Measurements from ENCODE around the gene MACROD2.

Gene MACROD2

DNA sequence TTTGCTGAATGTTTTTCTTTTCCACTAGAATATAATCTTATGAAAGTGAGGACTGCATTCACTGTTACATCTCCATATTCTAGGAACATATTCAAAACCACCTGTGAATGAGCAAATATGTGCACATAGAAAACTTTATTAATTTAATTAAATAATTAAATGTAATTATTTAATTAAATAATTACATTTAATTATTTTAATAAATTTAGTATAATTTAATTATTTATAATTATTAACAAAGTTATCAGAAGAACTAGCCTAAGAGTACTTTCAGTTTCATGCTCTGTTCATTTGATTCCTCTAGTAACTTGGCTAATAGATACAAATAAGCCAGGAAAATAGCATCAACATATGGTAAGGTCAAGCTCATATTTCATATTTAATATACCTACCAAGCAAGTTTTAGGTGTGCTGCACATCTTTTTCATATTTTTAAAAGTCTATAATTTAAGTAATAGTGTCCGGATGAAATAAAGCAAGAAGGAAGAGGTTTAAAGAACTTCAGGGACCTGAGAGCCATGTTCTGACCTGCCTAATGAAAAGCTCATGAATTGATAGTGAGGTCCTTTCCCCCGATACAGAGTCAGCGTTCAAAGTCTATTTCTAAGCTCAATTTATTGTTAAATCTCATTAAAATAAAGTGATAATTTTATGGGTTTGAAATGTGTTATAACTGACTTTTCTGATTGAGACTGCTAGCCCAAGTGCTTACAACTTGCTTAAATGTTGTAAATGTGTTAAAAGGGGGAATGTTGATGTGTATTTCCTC is 703.5 kb downstream of the MACROD2 start:
- DNase-seq (ENCODE audit: low read depth in 3 of 3, low spot score in 1 of 3): no peak

DNA sequence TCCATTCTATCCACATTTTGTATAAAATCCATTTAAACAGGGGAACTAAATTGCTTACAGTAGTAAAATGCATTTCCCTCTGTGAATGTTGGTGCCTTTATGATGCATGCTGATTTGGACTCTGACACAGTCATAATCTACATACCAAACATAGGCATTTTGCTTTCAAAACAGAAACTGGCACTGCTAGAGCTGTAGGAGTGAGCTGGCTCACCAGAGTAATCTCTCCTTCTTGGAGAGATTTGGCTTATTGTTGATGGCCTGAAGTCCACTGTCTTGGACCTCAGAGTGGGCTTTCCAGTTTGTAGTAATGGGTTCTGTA is 705.3 kb downstream of the MACROD2 start:
- no peak for DNase-seq (ENCODE audit: low read depth in 3 of 3, low spot score in 1 of 3)

DNA sequence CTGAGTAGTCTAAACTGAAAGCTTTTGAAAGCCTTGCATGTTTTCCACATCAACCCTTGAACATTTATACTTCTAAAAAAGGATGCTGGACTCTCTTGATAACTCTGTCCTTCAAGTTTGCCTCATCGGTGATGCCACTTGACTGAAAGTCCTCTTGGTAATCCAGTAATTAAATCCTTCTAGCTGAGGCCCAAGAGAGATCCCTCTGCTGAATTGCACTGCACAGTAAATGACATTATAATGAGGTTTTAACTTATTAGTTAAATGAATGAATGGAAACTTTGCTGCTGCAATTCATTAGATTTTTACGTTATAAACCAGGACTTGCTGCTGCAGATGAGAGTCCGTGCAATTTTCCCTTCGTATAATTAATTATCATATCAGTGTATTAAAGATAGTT is 706.0 kb downstream of the MACROD2 start:
- no peak for DNase-seq (ENCODE audit: low read depth in 3 of 3, low spot score in 1 of 3)

DNA sequence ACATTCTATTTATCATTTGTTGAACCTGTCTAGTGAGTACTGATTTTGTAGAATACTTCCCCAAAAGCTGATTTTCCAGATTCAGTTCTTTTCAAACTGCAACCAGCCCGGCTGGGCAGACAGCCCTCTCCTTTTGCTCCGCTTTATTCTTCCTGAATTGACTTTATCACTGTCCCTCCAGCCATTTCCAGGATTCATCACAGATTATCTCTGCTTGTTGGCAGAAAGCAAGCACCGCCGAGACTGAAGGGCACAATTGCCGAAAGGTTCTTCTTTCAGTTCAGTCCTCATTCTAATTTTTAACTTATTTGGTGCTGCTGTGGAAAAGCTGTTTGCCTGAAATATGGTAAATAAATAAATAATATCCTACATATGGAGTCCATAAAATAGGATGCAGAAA is 711.2 kb downstream of the MACROD2 start:
- DNase-seq (ENCODE audit: low read depth in 3 of 3, low spot score in 1 of 3): no peak

DNA sequence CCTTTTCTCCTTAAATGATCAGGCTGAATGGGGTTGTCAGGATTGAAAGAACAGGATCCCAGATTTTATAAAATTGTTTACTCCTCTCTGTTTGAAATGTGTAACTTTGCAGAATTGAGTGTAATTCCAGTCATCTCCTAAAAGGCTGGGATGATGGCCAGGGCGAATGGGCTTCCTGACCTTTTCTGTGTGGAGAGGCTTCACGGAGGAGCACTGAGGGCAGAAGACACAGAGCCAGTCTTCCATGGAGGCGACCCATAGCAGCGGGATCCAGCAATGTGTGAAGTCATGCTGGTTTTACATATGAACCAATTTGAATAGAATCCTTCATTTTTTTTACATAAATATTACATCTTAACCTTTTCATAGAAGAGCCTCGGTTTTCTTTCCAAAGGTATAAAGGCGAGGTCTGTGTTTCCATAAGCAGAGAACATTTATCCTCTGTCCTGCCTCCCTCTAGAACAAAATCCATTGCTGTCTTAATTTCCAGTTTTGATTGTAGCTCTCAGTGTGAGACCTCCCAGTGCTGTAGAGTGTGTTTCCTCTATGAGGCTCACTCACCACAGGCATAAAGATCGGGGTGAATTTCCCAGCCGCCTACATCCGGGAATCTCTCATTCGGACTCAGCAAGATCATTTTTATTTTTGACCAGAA is 711.8 kb downstream of the MACROD2 start:
- no peak for DNase-seq (ENCODE audit: low read depth in 3 of 3, low spot score in 1 of 3)

DNA sequence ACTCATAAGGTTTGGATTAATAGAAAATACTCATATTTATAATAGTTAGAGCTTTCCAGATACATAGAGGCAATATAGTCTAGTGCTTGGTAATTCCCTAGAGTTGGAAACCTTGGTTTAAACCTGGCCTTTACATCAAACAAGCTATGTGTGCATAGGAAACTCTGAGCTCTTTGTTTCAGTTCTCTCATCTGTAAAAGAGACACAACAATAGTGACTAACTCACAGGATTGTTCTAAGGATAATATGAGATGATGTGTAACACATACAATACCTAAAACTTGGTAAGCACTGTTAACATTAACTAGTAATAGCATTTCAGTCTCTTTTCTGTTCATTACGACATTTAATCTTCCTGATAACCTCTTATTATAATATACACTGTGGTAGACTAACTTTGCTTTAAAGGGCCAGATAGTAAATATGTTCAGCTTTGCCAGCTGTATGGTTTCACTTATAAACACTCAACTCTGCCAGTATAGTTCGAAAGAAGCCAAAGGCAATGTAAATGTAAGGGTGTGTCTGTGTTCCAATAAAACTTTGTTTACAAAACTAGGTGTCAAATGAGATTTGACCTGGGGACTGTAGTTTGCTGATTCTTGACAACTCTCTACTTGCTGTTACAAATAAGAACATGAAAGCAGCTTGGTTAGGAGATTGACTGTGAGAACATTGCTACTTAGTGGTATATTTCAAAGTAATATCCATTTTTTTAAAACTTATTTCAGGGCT is 712.7 kb downstream of the MACROD2 start:
- no peak for DNase-seq (ENCODE audit: low read depth in 3 of 3, low spot score in 1 of 3)

DNA sequence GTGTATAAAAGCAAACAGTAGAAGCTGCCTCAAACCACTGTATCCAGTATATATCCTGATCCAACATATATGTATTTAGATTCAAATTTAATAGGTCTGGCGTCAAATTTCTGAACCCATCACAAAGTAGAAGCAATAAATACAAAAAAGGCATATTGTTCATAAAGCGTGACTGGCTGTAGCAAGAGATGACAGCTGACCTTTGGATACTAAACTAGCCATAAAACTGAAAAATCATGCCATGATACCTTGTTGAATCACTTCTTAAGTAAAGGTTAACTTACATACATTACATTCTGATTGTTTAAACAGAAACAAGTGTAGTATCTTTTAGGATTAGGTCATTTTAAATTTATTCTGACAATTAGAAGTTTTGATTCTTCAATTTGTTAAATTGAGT is 714.1 kb downstream of the MACROD2 start:
- no peak for DNase-seq (ENCODE audit: low read depth in 3 of 3, low spot score in 1 of 3)

DNA sequence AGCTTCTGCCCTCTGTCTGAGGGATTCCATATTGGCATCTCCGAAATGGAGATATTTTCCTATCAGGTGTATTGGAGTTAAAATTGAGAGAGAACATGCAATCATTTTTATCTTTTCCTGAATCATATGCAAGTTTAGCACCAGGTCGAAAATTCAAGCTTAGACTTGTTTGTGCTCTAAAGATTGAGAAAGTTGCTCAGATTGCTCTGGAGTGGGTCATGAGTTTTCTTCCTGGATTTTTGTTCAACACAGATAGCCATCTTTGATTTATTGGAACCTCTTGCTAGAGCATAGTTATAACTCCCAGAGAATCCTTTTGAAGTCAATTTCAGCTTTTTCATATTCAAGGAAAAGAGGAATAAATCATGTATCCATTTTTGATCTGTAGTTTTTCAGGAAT is 715.6 kb downstream of the MACROD2 start:
- no peak for DNase-seq (ENCODE audit: low read depth in 3 of 3, low spot score in 1 of 3)

DNA sequence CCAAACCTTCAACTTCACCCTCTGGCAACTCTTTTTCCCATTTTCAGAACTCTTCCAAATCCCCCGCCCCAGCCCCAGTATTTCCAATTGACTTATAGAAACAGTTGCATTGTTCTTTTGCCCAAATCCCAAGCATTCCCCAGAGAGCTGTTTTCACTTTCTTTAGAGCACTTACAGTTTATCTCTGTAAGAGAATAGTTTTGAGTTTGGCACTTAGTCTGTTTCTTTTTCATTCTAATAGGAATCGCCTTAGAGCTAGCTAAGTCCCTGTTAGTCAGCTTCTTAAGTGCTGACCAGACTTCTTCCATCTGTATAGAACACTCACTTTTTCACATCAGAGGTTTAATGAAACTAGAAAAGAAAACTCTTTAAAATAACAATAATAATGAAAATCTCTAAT is 716.3 kb downstream of the MACROD2 start:
- no peak for DNase-seq (ENCODE audit: low read depth in 3 of 3, low spot score in 1 of 3)

DNA sequence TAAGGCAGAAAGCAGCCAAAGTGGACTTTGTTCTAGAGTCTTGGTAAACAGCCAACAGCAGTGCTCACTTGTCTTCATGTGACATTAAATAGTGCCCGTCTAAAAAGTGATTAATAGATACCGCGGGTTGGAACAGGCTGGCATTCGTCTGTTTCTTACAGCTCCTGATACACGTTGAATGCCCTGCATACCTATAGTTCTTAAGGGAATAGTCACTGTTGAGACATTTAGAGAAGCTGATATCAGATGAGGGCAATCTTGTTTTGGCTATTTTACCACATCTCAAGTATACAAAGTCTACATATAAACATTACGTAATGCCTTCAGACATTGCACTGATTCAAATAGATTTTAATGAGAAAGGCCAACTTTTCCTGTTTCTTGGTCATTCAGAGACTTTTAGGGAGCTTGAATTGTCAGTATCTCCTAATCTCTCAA is 717.0 kb downstream of the MACROD2 start:
- DNase-seq (ENCODE audit: low read depth in 3 of 3, low spot score in 1 of 3): no peak

DNA sequence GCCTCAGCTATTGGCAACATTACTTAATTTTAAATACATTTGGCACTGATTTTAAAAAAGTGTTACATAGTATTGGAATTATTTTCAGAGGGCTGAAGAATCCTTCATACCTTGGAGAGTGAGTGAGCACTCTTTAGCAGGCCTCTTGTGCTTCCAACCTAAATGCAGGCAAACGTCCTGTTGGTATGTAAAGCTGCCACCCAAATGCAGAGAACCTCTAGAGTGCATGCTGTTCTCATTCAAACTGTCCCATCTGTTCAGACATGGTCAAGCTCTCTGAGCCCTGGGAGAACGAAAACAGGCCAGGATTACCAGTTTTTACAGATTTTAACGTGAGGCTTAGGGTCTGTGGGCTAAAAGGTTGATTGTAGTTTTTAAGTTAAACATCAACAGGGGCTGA is 720.1 kb downstream of the MACROD2 start:
- DNase-seq (ENCODE audit: low read depth in 3 of 3, low spot score in 1 of 3): no peak

DNA sequence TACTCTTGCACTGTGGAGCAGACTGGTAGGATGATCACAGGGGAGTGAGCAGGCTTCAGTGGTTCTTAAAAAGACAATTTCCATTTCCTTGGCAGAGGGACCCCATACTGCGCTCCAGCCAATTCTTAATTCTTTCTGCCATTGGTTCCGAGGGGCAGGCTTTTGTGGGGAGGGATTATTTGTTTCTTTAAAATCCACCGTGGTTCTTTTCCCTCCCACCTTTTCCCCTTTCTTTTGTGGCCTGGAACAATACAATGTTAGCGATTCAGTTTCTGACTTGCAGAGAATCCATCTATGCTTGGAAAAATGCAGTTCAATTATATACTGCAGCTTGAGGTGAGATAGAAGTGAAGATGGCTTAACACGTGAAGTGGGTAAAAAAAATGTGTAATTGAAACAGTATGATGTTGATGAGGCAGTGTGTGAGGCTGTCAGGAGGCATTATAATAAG is 721.1 kb downstream of the MACROD2 start:
- no peak for DNase-seq (ENCODE audit: low read depth in 3 of 3, low spot score in 1 of 3)

DNA sequence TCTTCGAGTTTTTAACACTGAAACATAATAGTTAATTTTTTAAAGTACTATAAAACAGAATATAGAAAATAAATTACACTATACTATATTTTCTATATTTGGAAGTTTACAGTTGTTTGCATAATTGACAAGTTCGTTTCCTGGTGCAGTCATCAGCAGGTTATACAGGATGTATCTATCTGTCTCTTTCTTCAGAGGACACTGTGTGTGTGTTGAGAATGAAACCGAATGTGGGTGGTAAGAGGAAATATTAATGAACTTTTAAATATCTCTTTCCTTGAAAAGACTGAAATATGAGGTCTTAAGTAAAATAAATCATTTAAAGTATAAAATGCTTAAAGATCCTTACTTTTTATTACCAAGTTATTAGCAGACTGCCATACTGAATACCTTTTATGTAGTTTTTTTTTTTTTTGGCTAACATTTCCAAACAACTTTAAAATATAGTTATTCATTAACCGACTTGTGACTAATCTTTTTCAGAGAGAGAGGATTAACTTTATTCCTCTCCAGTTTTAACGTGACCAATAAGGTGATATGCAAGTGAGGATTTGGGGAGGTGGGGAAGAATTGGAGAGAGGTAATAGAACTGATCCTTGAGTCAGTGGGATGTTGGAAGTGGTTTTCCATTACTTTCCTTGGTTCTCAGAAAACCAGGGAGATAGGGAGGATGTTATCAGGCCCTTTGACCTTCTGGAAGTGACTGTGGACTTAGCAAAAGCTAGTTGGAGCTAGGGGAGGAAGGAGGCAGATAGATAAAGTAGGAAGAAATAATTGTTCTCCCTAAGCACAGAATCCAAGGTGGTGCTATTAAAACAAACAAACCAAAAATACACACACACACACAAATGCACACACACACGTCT is 722.1 kb downstream of the MACROD2 start:
- no peak for DNase-seq (ENCODE audit: low read depth in 3 of 3, low spot score in 1 of 3)

DNA sequence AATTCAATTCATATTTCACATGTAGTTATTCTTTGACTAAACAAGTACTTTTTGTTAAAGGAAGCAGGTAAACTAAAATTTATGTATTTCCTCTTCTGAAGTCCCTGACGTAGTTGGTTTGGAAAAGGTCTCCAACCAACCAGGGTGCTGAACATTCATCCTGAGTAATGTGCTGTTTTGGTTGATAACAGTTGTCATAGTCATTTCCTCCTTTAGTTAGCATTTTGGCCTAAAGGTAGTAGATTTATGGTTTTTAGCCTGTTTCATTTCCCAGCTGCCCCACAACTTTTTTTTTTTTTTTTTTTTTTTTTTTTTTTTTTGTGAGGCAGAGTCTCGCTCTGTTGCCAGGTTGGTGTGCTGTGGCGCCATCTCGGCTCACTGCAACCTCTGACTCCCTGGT is 724.9 kb downstream of the MACROD2 start:
- no peak for DNase-seq (ENCODE audit: low read depth in 3 of 3, low spot score in 1 of 3)

DNA sequence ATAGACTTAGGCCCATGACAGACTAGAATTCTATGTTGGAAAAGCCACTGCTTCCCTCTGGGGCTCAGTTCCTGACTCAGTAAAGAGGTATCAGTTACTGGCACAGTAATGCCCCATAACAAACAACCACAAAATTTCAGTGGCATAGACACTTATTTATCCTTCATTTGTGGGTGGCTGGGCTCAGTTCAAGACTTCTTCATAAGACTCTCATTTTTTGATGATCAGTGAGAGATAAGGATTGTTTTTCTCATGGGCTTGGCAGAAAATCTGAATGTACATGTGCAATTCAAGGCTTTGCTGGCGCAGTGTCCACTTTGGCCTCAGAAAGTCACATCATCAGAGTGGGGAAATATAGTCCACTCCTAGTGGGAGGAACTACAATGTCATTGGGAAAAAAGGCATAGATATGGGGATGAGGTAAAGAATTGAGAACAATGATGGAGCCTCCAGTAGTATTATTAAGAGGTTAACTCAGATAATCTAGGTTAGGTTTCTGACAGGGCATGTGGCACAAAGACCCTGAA is 726.7 kb downstream of the MACROD2 start:
- DNase-seq (ENCODE audit: low read depth in 3 of 3, low spot score in 1 of 3): no peak

DNA sequence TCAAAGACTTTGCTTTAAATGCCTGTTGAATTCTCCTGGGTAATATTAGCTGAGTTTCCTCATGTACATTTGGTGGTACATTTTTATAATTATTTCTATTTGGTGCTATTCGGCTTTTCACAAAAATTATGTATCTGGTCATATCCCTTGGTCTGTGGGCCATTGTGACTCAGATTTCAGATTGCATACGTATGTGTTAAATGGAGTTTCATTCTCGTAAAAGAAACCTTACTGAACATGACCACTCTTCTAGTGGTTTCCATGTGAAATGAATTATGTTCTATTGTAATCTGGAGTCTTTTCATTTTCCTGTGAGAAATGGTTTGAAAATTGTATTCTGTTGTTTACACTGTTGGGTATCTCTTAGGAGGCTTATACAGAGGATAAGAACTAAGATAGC is 728.3 kb downstream of the MACROD2 start:
- no peak for DNase-seq (ENCODE audit: low read depth in 3 of 3, low spot score in 1 of 3)

DNA sequence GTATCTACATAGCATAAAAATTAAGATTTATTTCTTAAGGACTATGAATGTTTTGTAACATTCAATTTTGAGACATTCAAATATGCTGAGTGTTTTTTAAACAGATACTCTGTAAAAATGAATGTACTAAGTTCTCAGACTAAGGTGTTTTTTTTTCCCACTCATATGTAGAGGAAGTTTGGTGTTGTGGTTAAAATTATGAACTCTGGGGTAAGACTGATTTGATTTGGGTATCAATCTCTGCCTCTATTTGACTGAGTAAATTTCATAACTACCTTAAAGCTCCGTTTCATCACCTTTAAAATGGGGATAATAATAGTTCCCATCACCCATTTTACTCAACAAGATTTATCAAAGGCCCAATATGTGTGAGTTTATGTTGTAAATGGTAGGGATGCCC is 728.7 kb downstream of the MACROD2 start:
- no peak for DNase-seq (ENCODE audit: low read depth in 3 of 3, low spot score in 1 of 3)

DNA sequence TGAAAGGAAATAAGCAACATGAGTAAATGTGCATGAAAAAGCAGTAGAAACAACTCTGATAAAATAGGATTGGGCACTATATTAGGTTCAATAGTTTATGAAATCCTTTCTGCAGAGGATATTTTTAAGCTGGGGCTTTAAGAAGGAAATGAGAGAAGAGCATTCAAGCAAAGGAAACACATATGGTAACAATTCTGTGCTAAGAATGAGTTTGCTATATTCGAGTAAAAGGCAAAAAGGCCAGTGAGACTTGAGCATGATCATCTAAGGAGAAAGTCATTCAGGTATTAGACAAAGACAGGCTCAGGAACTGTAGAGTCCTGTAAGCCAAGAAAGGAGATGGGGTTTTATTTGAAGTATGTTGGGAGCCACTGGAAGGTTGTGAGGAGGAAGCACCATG is 729.2 kb downstream of the MACROD2 start:
- no peak for DNase-seq (ENCODE audit: low read depth in 3 of 3, low spot score in 1 of 3)

DNA sequence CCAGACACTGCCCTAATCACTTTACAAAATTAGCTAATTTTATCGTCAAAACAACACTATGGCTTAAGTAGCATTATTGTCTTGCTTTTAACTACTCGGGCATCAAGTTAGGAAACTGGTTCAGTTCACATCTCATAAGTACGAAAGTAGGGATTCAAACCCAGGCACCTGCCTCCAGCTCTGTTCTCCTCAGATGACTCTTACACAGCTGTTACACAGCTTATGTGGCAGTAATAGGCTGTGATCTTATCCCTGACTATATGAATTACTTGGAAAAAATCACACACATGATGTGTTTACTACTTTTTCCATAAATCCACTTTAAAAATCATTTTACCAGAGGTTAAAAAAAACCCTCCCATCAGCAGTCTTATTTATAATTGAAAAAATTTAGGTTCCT is 731.3 kb downstream of the MACROD2 start:
- no peak for DNase-seq (ENCODE audit: low read depth in 3 of 3, low spot score in 1 of 3)

DNA sequence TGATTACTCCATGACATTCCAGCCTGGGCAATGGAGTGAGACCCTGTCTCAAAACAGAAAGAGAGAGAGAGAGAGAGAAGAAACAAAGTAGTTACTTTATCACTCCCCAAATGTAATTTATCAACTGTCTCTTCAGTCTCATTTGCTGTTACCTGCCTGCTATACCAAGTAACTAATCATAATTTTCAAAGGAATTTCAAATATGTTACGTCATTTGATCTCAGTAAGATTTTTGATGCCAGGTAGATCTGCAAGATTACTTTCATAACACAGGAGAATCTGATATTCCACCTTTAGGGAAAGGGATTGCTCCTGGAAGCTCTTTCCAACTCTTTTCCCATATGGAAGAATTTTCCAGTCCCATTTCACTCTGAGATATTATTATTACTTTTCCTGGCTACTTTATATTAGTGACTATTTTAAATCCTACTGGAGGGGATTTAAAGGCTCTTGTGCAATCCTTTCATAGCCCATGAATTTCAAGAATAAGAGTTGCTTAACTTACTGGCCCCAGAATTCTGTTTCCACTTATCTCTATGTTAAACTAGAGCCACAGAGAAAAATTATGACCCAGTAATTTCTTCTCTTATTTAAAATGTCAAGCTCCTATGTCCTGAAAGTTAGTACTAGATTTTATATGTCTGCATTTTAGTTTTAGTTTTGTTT is 732.3 kb downstream of the MACROD2 start:
- no peak for DNase-seq (ENCODE audit: low read depth in 3 of 3, low spot score in 1 of 3)

DNA sequence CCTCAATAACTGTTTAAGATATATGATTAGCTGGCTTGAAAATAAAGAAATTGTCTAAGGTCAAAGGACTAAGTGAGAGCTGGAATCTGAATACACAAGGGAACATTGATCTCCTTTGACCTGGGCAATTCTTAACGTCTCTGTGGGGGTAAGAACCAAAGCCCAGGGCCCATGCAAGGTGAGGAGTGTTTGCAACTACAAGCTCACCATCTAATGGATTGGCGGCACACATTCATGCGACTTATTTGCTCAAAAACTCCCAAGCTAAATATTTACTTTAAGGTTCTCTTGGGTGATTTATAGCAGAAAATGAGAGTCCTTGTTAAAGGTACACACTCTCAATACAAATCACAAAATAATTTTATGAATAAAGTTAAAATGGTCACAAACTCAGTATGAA is 734.1 kb downstream of the MACROD2 start:
- DNase-seq (ENCODE audit: low read depth in 3 of 3, low spot score in 1 of 3): no peak
